Endodermal cell (in vitro differentiated cells): ENCODE data around the gene ITCH. TPM values are rescaled to one million over a fixed set of nuclear protein-coding genes. Genes with fewer than 3 reads are reported as not detected.
A peak's percentile ranks its signal among the peaks of the same experiment; 100 is the strongest.

Experiments used
- DNase-seq: peaks from one replicate; pipeline ENCODE4 v3.0.0-alpha.2; 2017
- H3K27ac ChIP-seq: 2 replicates; pipeline ENCODE4 v1.5.1; 2013; ENCODE audit warnings: mild to moderate bottlenecking, low read depth, low read length, moderate library complexity
- H3K27me3 ChIP-seq: 2 replicates; pipeline ENCODE4 v1.6.1; 2013; ENCODE audit warnings: mild to moderate bottlenecking, low read length, moderate library complexity; ENCODE audit not compliant: insufficient read depth, control insufficient read depth, poor library complexity, severe bottlenecking
- H3K36me3 ChIP-seq: 2 replicates; pipeline ENCODE4 v1.7.0; 2013; ENCODE audit warnings: mild to moderate bottlenecking, low read length, moderate library complexity; ENCODE audit not compliant: control insufficient read depth, insufficient read depth
- H3K4me1 ChIP-seq: one replicate; pipeline ENCODE4 v1.7.0; 2013; ENCODE audit warnings: low read length; ENCODE audit not compliant: control insufficient read depth, insufficient read depth
- H3K4me3 ChIP-seq: 2 replicates; pipeline ENCODE4 v1.5.1; 2013; ENCODE audit warnings: mild to moderate bottlenecking, low read length, moderate library complexity
- H3K9ac ChIP-seq: 2 replicates; pipeline ENCODE4 v1.6.1; 2013; ENCODE audit warnings: mild to moderate bottlenecking, low read length, moderate library complexity; ENCODE audit not compliant: poor library complexity, severe bottlenecking; ENCODE audit errors: extremely low read depth
- H3K9me3 ChIP-seq: 2 replicates; pipeline ENCODE4 v1.6.1; 2013; ENCODE audit warnings: mild to moderate bottlenecking, low read length, moderate library complexity; ENCODE audit not compliant: control insufficient read depth
- H3K27ac Mint-ChIP-seq: 2 replicates; pipeline ENCODE4 v1.8.0; 2020; ENCODE audit warnings: mixed read lengths
- H3K27me3 Mint-ChIP-seq: 2 replicates; pipeline ENCODE4 v1.8.0; 2021; ENCODE audit warnings: mild to moderate bottlenecking, mixed read lengths; ENCODE audit not compliant: insufficient read depth
- H3K36me3 Mint-ChIP-seq: 2 replicates; pipeline ENCODE4 v1.8.0; 2020; ENCODE audit warnings: low read depth, mixed read lengths
- H3K4me1 Mint-ChIP-seq: 2 replicates; pipeline ENCODE4 v1.8.0; 2020; ENCODE audit warnings: mixed read lengths
- H3K4me3 Mint-ChIP-seq: 2 replicates; pipeline ENCODE4 v1.8.0; 2020; ENCODE audit warnings: mild to moderate bottlenecking, moderate library complexity, mixed read lengths
- H3K9me3 Mint-ChIP-seq: 2 replicates; pipeline ENCODE4 v1.8.0; 2020; ENCODE audit warnings: mild to moderate bottlenecking, mixed read lengths
- CTCF ChIP-seq: fragments of 200-600 bp; sonication (generic); conservative IDR thresholded peaks from 2 replicates; pipeline ENCODE4 v1.5.0; 2021; ENCODE audit warnings: antibody characterized with exemption, mild to moderate bottlenecking
- WGBS, 2 experiments: methylation state at CpG; one replicate each; pipeline versions ENCODE4 v1.1.5 to v1.1.7; 2013; ENCODE audit warnings: missing lambda C conversion rate in 2 of 2, mixed read lengths in 1 of 2; ENCODE audit not compliant: insufficient coverage in 1 of 2, insufficient read length in 1 of 2; 5-methylcytosine and 5-hydroxymethylcytosine counted together
- total RNA-seq, 2 donors: library from RNA; stranded (reverse); fragmentation: NEBNext Ultra II Directional in 1 of 2; extraction: Animal tissue kit (Norgen Biotek cat#: 25700) in 1 of 2; gene quantifications; 2 replicates in 1 of 2; 3 replicates in 1 of 2; pipeline ENCODE4 v1.2.1, GENCODE V29; 2021

ITCH gene
- total RNA-seq, 2 donors from 2014 or later = 65.1 to 84.4 TPM

DNA sequence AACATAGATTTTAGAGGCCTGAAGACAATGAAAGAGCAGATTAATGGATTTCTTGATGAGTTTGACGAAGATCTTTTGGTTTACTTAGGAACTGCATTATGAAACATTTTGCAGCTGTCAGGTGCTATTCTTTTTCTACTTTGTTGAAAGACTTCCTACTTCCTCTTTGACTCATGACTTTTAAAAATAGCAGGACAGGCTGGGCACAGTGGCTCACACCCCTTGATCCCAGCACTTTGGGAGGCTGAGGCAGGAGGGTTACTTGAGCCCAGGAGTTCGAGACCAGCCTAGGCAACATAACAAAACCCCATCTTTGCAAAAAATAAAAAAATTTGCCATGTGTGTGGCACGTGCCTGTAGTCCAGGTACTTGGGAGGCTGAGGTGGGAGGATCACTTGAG, 52.0 kb downstream of the ITCH start:
- Mint-ChIP-seq H3K4me3 (no peak overlapping the region), H3K27me3 (no peaks in the 10 kb centered on the region), H3K27ac (no peak overlapping the region), H3K36me3 (peaks cover 86% of the 10 kb centered on the region), H3K9me3 (no peaks in the 10 kb centered on the region), H3K4me1 (no peaks in the 10 kb centered on the region)
- no peak overlapping the region for H3K27ac ChIP-seq
- no peak for TF ChIP-seq CTCF
- WGBS, 2 experiments = 94 to 100% methylated on average over 3 of the region's 3 CpGs
- no peak overlapping the region for H3K4me3 ChIP-seq
- peaks cover 4% of the 10 kb centered on the region for H3K4me1 ChIP-seq
- H3K9me3 ChIP-seq = no peaks in the 10 kb centered on the region
- H3K9ac ChIP-seq = no peak overlapping the region
- DNase-seq = no peak
- peaks cover 89% of the 10 kb centered on the region for H3K36me3 ChIP-seq
- no peaks in the 10 kb centered on the region for H3K27me3 ChIP-seq

- Histone ChIP-seq H3K4me1 (peaks cover 2% of the 10 kb centered on the region), H3K9me3 (no peaks in the 10 kb centered on the region), H3K36me3 (peaks cover 81% of the 10 kb centered on the region), H3K9ac (no peak overlapping the region), H3K27ac (no peak overlapping the region), H3K27me3 (no peaks in the 10 kb centered on the region), H3K4me3 (no peak overlapping the region)
- 100% methylated on average over 1 of the region's 1 CpG for WGBS, 2 experiments
- no peak for TF ChIP-seq CTCF
- Mint-ChIP-seq H3K4me3 (no peak overlapping the region), H3K27ac (no peak overlapping the region), H3K9me3 (no peaks in the 10 kb centered on the region), H3K27me3 (no peaks in the 10 kb centered on the region), H3K36me3 (peaks cover 79% of the 10 kb centered on the region), H3K4me1 (peaks cover 13% of the 10 kb centered on the region)
- DNase-seq = no peak
Measured at GRCh38 chr20:34420146-34420545, 57.1 kb downstream of the ITCH start.

DNA sequence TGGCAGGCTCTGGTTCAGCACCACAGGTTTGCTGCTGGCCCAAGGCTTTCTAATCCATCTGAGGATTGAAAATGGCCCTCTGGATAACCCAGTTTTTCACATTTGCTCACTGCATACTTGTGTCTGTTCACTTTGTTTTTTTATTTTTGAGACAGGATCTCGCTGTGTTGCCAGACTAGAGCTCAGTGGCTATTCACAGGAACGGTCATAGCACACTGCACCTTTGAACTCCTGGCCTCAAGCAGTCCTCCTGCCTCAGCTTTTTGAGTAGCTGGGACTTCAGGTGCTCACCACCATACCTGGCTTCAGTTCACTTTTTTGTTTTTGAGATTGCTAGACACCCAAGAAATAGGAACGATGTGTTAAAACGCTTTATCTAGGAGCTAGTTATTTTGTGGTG, 57.9 kb downstream of the ITCH start:
- H3K9ac ChIP-seq = no peak overlapping the region
- 95 to 98% methylated on average over 4 of the region's 4 CpGs for WGBS, 2 experiments
- Mint-ChIP-seq H3K27me3 (no peaks in the 10 kb centered on the region), H3K4me1 (peaks cover 21% of the 10 kb centered on the region), H3K4me3 (no peak overlapping the region), H3K36me3 (peaks cover 76% of the 10 kb centered on the region), H3K9me3 (no peaks in the 10 kb centered on the region), H3K27ac (peak overlapping the region; percentile 80)
- TF ChIP-seq CTCF = no peak
- H3K4me3 ChIP-seq = no peak overlapping the region
- no peak for DNase-seq
- H3K4me1 ChIP-seq = peaks cover 2% of the 10 kb centered on the region
- peaks cover 78% of the 10 kb centered on the region for H3K36me3 ChIP-seq
- no peaks in the 10 kb centered on the region for H3K9me3 ChIP-seq
- no peaks in the 10 kb centered on the region for H3K27me3 ChIP-seq
- H3K27ac ChIP-seq = no peak overlapping the region
